Inflammatory macrophage (primary cell): ENCODE data around the gene R3HDM2.
"Not testable (repeated sequence)": the region's sequence is repeated elsewhere in the genome, so short reads cannot be mapped to it uniquely, and the experiment has no call there.

Experiments used
- DNase-seq, 2 donors: peaks; one replicate each; pipeline ENCODE4 v3.0.0-alpha.2; 2020 to 2022

R3HDM2 gene

GRCh38 chr12:57419495-57419894 lies 11.3 kb downstream of the R3HDM2 start:
- no peak for DNase-seq

GRCh38 chr12:57418255-57418654 lies 12.6 kb downstream of the R3HDM2 start:
- DNase-seq = no peak

- DNase-seq = no peak
Observed at GRCh38 chr12:57416039-57416996, 14.5 kb downstream of the R3HDM2 start.

- no peak for DNase-seq
Observed at GRCh38 chr12:57415088-57415487, 15.8 kb downstream of the R3HDM2 start.

GRCh38 chr12:57414160-57414559 lies 16.7 kb downstream of the R3HDM2 start:
- DNase-seq = not testable (repeated sequence)

GRCh38 chr12:57410534-57410933 lies 20.3 kb downstream of the R3HDM2 start:
- no peak for DNase-seq

GRCh38 chr12:57404966-57405640 lies 25.7 kb downstream of the R3HDM2 start:
- DNase-seq = no peak

GRCh38 chr12:57402156-57402555 lies 28.7 kb downstream of the R3HDM2 start:
- not testable (repeated sequence) for DNase-seq

GRCh38 chr12:57401165-57401564 lies 29.7 kb downstream of the R3HDM2 start:
- no peak for DNase-seq

GRCh38 chr12:57399718-57400463 lies 31.0 kb downstream of the R3HDM2 start:
- not testable (repeated sequence) for DNase-seq

GRCh38 chr12:57397441-57397840 lies 33.4 kb downstream of the R3HDM2 start:
- no peak for DNase-seq

- no peak for DNase-seq
Observed at GRCh38 chr12:57395121-57395520, 35.7 kb downstream of the R3HDM2 start.

GRCh38 chr12:57390174-57390573 lies 40.7 kb downstream of the R3HDM2 start:
- no peak for DNase-seq

- DNase-seq = no peak
Observed at GRCh38 chr12:57389033-57389432, 41.8 kb downstream of the R3HDM2 start.

- DNase-seq = no peak
Observed at GRCh38 chr12:57388425-57388824, 42.4 kb downstream of the R3HDM2 start.

- DNase-seq = no peak
Observed at GRCh38 chr12:57386187-57386720, 44.6 kb downstream of the R3HDM2 start.

GRCh38 chr12:57385586-57385985 lies 45.3 kb downstream of the R3HDM2 start:
- no peak for DNase-seq

GRCh38 chr12:57384478-57384877 lies 46.4 kb downstream of the R3HDM2 start:
- no peak for DNase-seq

GRCh38 chr12:57381693-57382220 lies 49.1 kb downstream of the R3HDM2 start:
- DNase-seq = no peak

GRCh38 chr12:57380300-57380699 lies 50.5 kb downstream of the R3HDM2 start:
- DNase-seq = no peak

- DNase-seq = no peak
Observed at GRCh38 chr12:57377103-57377840, 53.6 kb downstream of the R3HDM2 start.

GRCh38 chr12:57372233-57372632 lies 58.6 kb downstream of the R3HDM2 start:
- DNase-seq = no peak
